Stimulated activated memory B cell treated with anti-CD40 and anti-IgM and Interleukin-4, amounts not matched to agents 10 μg/mL and 1 μg/mL and 100 μg/mL, for 72 hours (primary cell): ENCODE measurements around the gene MPO.

Experiments used
- ATAC-seq: fragments of 150-1000 bp; cut with Tn5 transposase; 2 replicates; pipeline ENCODE4 v1.10.0; 2021
- H3K27ac Mint-ChIP-seq: one replicate; pipeline ENCODE4 v1.8.0; 2022; ENCODE audit warnings: mild to moderate bottlenecking, mixed read lengths
- H3K27me3 Mint-ChIP-seq: one replicate; pipeline ENCODE4 v1.8.0; 2022; ENCODE audit warnings: mixed read lengths
- H3K36me3 Mint-ChIP-seq: one replicate; pipeline ENCODE4 v1.8.0; 2022; ENCODE audit warnings: mixed read lengths
- H3K4me1 Mint-ChIP-seq: one replicate; pipeline ENCODE4 v1.8.0; 2022; ENCODE audit warnings: mixed read lengths
- H3K4me3 Mint-ChIP-seq: one replicate; pipeline ENCODE4 v1.8.0; 2022; ENCODE audit warnings: mild to moderate bottlenecking, moderate library complexity, mixed read lengths
- H3K9me3 Mint-ChIP-seq: one replicate; pipeline ENCODE4 v1.8.0; 2022; ENCODE audit warnings: mixed read lengths

The MPO gene

DNA sequence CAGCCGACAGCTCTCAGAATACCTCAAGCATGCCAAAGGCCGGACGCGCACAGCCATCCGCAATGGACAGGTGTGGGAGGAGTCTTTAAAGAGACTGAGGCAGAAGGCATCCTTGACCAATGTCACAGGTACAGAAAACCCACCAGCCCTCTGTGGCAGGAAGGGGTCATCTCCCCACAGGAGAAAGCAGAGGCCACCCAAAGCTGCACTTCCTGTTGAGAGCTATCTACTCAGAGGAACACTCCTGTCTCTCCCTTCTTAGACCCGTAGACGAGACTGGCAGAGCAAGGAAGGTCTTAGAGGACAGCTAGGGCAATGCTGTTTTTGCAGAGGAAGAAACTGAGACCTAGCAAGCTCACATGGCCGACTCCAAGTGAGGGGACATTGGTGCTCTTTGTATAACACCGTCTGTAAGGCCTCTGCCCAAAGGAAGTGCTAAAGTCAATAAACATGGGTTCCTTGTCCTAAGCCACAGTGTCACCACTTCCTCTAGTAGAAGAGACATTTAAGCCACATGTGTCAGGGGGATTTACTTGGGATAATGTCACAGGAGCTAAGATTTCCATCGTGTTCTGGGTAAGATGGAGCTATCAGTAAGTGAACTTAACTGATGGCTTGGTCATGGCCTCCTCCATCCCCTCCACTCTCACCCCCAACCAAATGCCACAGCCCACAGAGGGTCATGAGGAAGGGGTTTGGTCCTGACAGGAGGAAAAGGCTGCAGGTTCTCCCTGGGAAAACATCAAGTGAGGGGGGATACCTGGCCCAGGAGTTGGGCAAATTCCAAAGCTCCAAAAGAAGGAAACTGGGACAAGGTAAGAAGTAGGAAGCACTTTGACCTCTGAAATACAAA, 33.0 kb downstream of the MPO start:
- no peak overlapping the region for H3K4me3 Mint-ChIP-seq
- H3K9me3 Mint-ChIP-seq = no peaks in the 10 kb centered on the region
- no peak for ATAC-seq

DNA sequence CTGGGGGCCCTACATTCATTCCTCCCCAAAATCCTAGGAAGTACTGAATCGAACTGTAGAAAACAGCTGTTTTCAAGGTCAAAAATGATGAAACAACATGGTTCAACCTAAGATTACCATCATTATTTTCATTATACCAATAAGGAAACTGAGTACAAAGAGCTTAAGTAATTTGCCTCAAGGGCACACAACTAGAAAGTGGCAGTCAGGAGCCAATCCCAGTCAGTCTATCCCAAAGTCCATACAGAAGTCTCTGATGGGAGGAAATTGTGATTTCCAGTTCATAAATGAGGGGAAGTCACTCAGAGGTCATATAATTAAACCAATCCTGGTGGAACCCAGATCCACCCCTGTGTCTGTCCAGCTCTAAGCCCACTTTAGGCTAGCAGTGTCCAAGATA, 34.0 kb downstream of the MPO start:
- ATAC-seq = no peak
- H3K4me1 Mint-ChIP-seq = peaks cover 14% of the 10 kb centered on the region
- H3K27ac Mint-ChIP-seq = no peak overlapping the region
- peaks cover 41% of the 10 kb centered on the region for H3K27me3 Mint-ChIP-seq
- H3K4me3 Mint-ChIP-seq = no peak overlapping the region
- no peaks in the 10 kb centered on the region for H3K36me3 Mint-ChIP-seq
- no peaks in the 10 kb centered on the region for H3K9me3 Mint-ChIP-seq

More for the DNA sequence above, 33.0 kb downstream of the MPO start:
- peaks cover 14% of the 10 kb centered on the region for H3K4me1 Mint-ChIP-seq
- H3K36me3 Mint-ChIP-seq = no peaks in the 10 kb centered on the region
- peaks cover 31% of the 10 kb centered on the region for H3K27me3 Mint-ChIP-seq
- H3K27ac Mint-ChIP-seq = no peak overlapping the region

DNA sequence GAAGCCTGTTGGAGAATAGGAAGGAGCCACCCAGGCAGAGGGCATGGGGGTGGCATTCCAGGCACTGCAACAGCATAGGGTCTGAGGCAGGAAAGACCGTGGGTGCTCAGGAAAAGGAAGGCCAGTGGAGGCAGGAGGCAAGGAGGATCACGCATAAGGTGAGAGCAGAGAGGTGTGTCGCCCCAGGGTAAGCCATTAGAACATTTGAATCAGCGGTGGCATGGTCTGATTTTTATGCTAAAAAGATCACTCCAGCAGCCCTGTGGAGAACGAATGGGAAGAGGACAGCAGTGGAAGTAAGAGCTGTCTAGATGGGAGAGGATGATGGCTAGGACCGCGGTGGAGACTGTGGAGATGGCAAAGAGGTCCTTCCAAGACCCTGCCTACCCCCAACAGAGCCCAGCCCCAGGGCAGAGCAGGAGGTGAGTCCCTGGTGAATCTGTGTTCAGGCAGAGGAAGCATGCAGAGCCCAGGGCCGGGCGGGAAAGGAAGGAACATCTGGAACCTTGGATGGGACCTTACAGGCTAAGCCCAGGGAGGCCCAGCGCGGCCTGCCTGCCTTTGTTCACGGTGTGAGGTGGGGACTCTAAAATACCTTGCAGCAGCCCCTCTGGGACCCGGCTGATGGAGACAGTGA, 34.5 kb downstream of the MPO start:
- H3K9me3 Mint-ChIP-seq = no peaks in the 10 kb centered on the region
- peaks cover 14% of the 10 kb centered on the region for H3K4me1 Mint-ChIP-seq
- H3K4me3 Mint-ChIP-seq = no peak overlapping the region
- H3K36me3 Mint-ChIP-seq = no peaks in the 10 kb centered on the region
- ATAC-seq = no peak
- H3K27me3 Mint-ChIP-seq = peaks cover 46% of the 10 kb centered on the region
- no peak overlapping the region for H3K27ac Mint-ChIP-seq

DNA sequence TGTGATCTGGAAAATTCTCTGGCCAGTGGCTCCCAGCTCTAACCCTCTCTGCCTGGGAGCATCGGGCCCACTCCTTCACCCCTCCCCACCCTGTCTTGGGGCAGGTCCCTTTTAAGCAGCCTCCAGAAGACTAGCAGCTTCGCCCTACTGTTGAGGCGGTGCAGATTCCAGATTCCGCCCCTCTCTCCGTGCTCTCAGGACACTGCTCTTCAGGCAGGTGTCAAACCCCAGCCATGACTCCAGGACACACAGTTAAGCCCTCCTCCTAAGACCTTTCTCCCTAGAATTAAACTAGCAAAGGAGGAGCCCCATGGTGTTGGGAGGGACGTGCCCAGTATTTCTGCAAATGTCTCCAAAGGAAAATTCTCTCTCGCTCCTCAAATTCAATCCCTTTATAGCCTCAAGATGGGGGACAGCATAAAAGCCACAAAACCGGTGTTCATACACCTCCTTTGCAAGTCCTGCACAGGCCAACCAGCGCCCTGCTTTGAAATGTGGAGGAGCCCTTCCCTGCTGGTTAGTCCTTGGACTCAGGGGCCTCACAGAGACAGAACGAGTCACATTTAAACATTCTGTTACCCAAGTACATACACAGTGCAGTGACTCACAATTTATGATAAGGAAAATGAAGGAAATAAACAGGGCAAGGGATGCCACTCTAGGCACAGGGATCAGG, 35.2 kb downstream of the MPO start:
- H3K27me3 Mint-ChIP-seq = peaks cover 51% of the 10 kb centered on the region
- H3K9me3 Mint-ChIP-seq = no peaks in the 10 kb centered on the region
- peaks cover 14% of the 10 kb centered on the region for H3K4me1 Mint-ChIP-seq
- no peak overlapping the region for H3K4me3 Mint-ChIP-seq
- H3K36me3 Mint-ChIP-seq = no peaks in the 10 kb centered on the region
- no peak overlapping the region for H3K27ac Mint-ChIP-seq
- ATAC-seq = no peak

DNA sequence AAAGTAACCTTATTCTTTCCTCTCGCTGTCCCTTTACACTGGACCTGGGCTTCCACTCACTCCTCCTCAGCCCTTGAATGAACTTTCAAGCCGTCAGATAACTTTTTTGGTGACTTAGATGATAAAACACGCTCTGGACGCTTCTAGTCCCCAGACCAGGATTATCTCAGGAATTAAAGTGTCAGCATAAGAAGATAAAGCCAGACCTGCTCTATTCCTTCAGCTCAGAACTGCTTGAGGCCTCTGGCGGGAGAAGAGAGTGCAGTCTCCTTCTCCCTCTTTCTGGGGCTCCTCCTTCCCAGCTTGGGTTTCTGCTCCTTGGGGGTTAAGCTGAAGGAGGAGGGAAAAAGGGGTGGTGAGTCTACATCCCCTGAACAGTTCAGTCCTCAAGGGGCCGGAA, 35.8 kb downstream of the MPO start:
- Mint-ChIP-seq H3K4me1 (peaks cover 14% of the 10 kb centered on the region), H3K36me3 (no peaks in the 10 kb centered on the region), H3K27me3 (peaks cover 57% of the 10 kb centered on the region), H3K27ac (no peak overlapping the region), H3K4me3 (no peak overlapping the region), H3K9me3 (no peaks in the 10 kb centered on the region)
- ATAC-seq = no peak

DNA sequence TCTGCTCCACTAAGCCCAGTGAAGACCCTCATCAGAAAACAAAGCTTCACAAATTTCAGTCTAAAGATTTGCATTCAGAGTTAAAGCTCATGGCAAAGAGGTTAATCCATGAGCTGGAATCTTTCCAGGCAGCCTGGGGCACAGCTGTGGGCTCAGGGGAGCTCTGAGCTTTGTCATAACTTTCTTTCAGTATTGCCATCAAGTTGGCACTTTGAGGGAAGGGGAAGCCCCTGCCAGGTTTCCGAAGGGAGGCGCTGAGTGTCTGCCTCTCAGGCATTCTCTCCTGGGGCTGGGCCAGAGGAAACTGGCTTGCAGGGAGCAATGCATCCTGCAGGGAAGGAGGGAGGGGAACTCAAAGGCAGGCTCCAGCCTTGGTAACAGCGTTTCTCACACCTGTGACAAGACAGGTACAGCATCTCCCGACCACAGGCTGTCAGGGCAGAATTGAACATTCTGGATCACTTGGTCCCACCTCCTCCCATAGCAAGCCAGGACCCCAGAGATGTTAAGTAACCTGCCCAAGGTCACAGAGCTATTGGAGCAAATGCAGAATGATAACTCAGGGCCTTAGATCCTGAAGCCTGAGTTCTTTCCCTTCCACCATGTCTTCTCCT, 38.5 kb downstream of the MPO start:
- H3K27ac Mint-ChIP-seq = no peak overlapping the region
- no peaks in the 10 kb centered on the region for H3K4me1 Mint-ChIP-seq
- H3K4me3 Mint-ChIP-seq = no peak overlapping the region
- H3K9me3 Mint-ChIP-seq = no peaks in the 10 kb centered on the region
- peak; percentile 60 for ATAC-seq
- H3K27me3 Mint-ChIP-seq = peaks cover 63% of the 10 kb centered on the region
- H3K36me3 Mint-ChIP-seq = no peaks in the 10 kb centered on the region

DNA sequence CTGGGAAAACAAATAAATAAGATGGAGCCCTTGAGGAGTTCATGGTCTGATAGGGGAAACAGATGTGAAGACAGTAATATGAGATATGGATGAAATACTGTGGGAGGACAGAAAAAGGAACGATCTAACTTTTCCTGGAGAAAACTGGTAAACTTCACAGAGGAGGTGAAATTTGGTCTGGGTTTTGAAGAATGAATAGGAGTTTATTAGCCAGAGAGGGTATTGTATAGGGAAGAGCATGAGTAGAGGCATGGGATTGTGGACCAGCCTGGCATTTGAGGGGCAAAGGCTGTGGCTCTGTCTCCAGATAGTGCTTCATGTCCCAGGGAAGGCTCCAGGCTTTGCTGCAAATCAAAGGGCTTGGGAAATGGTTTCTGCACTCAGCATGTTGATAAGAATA, 40.7 kb downstream of the MPO start:
- no peak for ATAC-seq
- H3K27me3 Mint-ChIP-seq = peaks cover 49% of the 10 kb centered on the region
- H3K4me3 Mint-ChIP-seq = no peak overlapping the region
- H3K27ac Mint-ChIP-seq = no peak overlapping the region
- no peaks in the 10 kb centered on the region for H3K9me3 Mint-ChIP-seq
- peaks cover 8% of the 10 kb centered on the region for H3K4me1 Mint-ChIP-seq
- H3K36me3 Mint-ChIP-seq = no peaks in the 10 kb centered on the region

DNA sequence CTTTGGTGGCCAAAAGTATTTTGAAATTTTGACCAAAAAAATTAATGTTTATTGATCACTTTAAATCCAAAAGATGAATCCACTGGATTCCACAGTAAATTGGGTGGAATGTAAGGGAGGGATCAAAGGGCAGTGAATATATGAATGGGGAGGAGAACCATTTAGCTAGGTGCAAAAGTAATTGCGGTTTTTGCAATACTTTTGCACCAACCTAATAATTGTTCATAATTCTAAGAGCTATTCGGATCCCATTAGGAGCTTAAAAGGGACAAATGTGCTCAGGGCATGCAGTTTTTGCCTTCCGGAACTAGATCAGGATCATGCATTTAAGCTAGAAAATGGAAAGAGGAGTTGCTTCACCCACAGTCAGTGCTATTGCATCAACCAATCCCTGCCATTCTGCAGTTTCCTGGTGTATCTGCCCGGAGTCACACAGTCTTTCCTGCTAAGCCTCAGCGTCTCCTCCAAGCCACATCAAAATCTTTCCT, 42.5 kb downstream of the MPO start, which contains the start of gene LPO:
TSS of gene LPO (plus strand) at position 438 of the 488 bp plus-strand sequence. CDS start 4,396 bp downstream, outside the sequence.
- no peak for ATAC-seq
- no peaks in the 10 kb centered on the region for H3K36me3 Mint-ChIP-seq
- no peak within 1 kb of the TSS for H3K27ac Mint-ChIP-seq
- H3K27me3 Mint-ChIP-seq = peaks cover 37% of the 10 kb centered on the region
- no peak within 1 kb of the TSS for H3K4me3 Mint-ChIP-seq
- peaks cover 17% of the 10 kb centered on the region for H3K4me1 Mint-ChIP-seq
- no peaks in the 10 kb centered on the region for H3K9me3 Mint-ChIP-seq

DNA sequence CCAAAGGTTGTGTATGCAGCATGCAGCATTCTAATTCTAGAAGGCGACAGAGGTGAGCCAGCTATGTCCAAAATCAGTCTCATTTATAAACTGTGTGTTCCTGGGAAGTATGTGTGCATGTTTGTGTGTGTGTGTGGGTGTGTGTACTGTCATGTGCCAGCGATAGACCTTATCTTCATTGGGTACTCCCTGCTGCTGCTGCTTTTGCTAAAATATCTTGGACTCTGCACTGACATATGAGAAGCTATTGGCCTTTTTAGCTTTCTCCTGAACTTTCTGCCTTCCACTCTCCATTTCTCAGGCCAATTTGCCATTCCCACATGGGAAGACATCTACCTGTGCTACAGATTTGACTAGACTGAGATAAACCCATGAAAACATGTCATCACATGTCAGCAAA, 44.3 kb downstream of the MPO start:
- ATAC-seq = no peak
- Mint-ChIP-seq H3K27ac (no peak overlapping the region), H3K36me3 (no peaks in the 10 kb centered on the region), H3K27me3 (peaks cover 19% of the 10 kb centered on the region), H3K4me1 (peaks cover 34% of the 10 kb centered on the region), H3K4me3 (no peak overlapping the region), H3K9me3 (no peaks in the 10 kb centered on the region)

DNA sequence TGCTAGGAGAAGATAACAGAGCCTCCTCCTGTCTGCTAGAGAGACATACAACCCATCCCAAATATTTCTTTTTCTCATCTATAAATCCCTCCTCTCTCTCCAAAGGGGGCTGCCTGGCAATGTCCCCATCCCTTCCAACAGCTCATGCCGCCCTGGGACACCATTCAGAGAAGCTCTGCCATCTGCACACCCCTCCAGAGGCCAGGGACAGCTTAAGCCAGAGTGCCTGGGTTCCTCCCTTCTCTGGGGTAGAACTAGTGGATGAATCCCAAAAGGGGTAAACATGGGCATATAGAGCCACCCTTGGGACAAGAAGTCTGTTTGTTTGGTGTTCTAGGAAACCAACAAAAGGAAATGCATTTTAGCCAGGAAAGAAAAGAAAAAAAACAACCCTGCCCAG, 44.9 kb downstream of the MPO start:
- H3K27me3 Mint-ChIP-seq = peaks cover 14% of the 10 kb centered on the region
- no peak overlapping the region for H3K27ac Mint-ChIP-seq
- no peaks in the 10 kb centered on the region for H3K36me3 Mint-ChIP-seq
- no peaks in the 10 kb centered on the region for H3K9me3 Mint-ChIP-seq
- peaks cover 34% of the 10 kb centered on the region for H3K4me1 Mint-ChIP-seq
- H3K4me3 Mint-ChIP-seq = no peak overlapping the region
- no peak for ATAC-seq

DNA sequence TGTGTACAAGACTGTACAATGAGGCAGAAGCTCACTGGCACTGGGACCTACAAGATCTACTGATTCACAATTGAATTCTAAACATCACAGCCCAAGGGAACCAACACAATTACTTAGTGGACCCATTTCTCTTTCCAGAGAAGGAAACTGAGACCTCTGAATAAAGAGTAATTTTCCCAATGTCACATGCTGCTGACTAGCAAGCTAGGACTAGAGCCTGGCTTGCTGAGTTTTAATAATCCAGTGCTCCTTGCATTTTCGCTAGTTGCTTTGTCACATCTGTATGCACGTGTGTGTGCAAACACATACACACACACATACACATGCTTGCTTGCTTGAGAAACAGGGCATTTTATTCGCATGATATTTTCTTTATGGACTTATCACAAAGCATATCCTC, 46.2 kb downstream of the MPO start:
- ATAC-seq = no peak
- no peaks in the 10 kb centered on the region for H3K36me3 Mint-ChIP-seq
- H3K27ac Mint-ChIP-seq = peak overlapping the region; percentile 50
- no peaks in the 10 kb centered on the region for H3K9me3 Mint-ChIP-seq
- H3K4me3 Mint-ChIP-seq = no peak overlapping the region
- peaks cover 1% of the 10 kb centered on the region for H3K27me3 Mint-ChIP-seq
- peaks cover 34% of the 10 kb centered on the region for H3K4me1 Mint-ChIP-seq

DNA sequence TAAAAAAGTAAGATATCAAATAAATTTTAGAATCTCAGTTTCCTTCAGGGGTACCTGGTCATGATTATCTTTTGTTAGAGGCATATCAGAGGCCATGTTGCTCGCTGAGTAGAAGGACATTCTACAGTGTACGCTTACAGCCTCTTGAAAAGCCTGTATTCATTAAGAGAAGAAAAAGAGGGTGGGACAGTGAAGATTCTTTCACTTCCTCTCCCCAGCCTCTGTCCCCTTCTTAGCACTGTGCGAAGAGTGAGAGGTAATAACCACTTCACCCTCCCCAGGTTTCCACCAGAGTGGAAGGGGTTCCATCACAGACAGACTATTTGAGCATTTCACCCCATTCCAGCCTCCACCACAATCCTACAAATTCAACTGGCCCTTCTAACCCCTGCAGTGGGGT, 47.2 kb downstream of the MPO start:
- ATAC-seq = peak; percentile 92
- H3K36me3 Mint-ChIP-seq = no peaks in the 10 kb centered on the region

DNA sequence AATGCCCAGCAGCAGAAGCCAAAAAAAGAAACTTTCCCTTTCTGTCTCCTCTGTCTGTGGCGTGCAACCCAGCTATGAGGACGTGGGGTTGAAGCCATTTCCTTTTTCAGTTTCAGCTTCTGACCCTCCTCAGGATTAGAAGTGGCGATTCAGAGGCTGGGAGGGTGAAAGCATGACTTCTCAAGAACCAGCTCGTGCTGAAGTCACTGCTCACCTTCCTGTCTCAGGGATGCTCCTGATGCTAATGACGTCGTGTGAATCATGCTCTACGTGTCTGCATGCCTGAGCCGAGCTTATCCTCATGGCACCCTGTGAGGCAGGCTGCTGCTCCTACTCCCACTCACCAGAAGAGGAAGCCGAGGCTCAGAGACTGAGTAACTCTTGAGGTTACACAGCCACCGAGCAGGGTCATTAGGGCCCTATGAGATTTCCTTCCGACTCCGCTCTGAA, 48.0 kb downstream of the MPO start:
- ATAC-seq = peak; percentile 95
- no peaks in the 10 kb centered on the region for H3K27me3 Mint-ChIP-seq
- H3K4me1 Mint-ChIP-seq = peaks cover 34% of the 10 kb centered on the region
- H3K36me3 Mint-ChIP-seq = no peaks in the 10 kb centered on the region
- no peaks in the 10 kb centered on the region for H3K9me3 Mint-ChIP-seq
- H3K4me3 Mint-ChIP-seq = peak overlapping the region; percentile 51
- H3K27ac Mint-ChIP-seq = peak overlapping the region; percentile 86

More for the DNA sequence above, 47.2 kb downstream of the MPO start:
- Mint-ChIP-seq H3K4me1 (peaks cover 34% of the 10 kb centered on the region), H3K27ac (peak overlapping the region; percentile 86), H3K4me3 (no peak overlapping the region), H3K27me3 (no peaks in the 10 kb centered on the region), H3K9me3 (no peaks in the 10 kb centered on the region)

DNA sequence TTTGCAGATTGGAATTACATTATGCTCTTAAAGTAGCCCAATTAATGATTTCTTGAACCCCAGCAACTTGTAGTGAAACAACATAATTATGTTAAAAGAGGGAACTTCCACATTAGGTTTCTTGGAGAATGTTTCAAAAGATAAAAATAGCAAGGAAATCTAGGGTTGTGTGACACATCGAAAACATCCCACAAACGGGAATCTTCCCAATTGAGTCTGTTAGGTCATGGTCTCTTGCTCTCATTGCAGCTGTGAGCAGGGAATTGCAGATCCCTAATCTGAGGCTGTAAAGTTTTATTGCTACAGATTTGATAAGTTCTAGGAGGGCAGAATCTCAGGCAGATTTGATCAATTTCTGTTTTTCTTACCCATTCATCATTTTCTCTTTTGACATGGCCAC, 49.1 kb downstream of the MPO start:
- H3K27me3 Mint-ChIP-seq = no peaks in the 10 kb centered on the region
- ATAC-seq = no peak

DNA sequence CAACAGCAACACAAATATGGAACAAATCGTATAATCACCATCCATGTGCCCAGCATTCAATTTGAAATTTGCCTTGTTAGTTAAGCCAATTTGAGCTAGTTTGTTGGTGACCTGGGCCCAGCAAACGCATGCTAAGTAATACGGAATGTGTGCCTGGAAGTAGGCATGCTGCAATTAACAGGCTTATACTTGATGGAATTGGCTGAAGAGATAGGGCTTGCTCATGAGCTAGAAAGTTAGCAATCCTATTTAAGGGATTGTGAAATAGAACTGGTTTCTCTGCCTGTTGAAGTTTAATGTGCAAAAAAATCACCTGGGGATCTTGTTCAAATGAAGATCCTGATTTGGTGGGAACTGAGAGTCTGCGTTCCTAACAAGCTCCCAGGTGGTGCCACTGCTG, 50.9 kb downstream of the MPO start:
- H3K36me3 Mint-ChIP-seq = no peaks in the 10 kb centered on the region
- no peaks in the 10 kb centered on the region for H3K27me3 Mint-ChIP-seq
- H3K9me3 Mint-ChIP-seq = no peaks in the 10 kb centered on the region
- ATAC-seq = no peak
- H3K27ac Mint-ChIP-seq = no peak overlapping the region
- H3K4me1 Mint-ChIP-seq = peaks cover 25% of the 10 kb centered on the region
- no peak overlapping the region for H3K4me3 Mint-ChIP-seq

More for the DNA sequence above, 49.1 kb downstream of the MPO start:
- Mint-ChIP-seq H3K9me3 (no peaks in the 10 kb centered on the region), H3K4me3 (no peak overlapping the region), H3K4me1 (peaks cover 33% of the 10 kb centered on the region), H3K27ac (peak overlapping the region; percentile 86), H3K36me3 (no peaks in the 10 kb centered on the region)
